MM.1S (cell line): ENCODE results near the gene SLC4A5.

Experiments
- DNase-seq: peaks from one replicate; pipeline ENCODE4 v3.0.0-alpha.2; 2015
- H2AFZ ChIP-seq: fragments of 300-600 bp; sonication (generic); 2 replicates; pipeline ENCODE4 v1.6.0; 2016; ENCODE audit warnings: antibody characterized with exemption, low read length
- H3F3A ChIP-seq: fragments of 300-600 bp; sonication (generic); 2 replicates; pipeline ENCODE4 v1.6.1; 2016; ENCODE audit warnings: mild to moderate bottlenecking, antibody characterized with exemption, low read length, moderate library complexity, mixed read lengths; ENCODE audit not compliant: insufficient read depth
- H3K27ac ChIP-seq: fragments of 300-600 bp; sonication (generic); 2 replicates; pipeline ENCODE4 v1.5.1; 2016; ENCODE audit warnings: mild to moderate bottlenecking, low read length
- H3K27me3 ChIP-seq: fragments of 300-600 bp; sonication (generic); replicated peaks from 2 replicates; pipeline ENCODE4 v1.6.0; 2016; ENCODE audit warnings: low read length; ENCODE audit not compliant: insufficient read depth
- H3K36me3 ChIP-seq: fragments of 300-600 bp; sonication (generic); replicated peaks from 2 replicates; pipeline ENCODE4 v1.6.1; 2016; ENCODE audit warnings: mild to moderate bottlenecking, low read length, mixed read lengths; ENCODE audit not compliant: insufficient read depth
- H3K4me1 ChIP-seq: fragments of 300-600 bp; sonication (generic); 2 replicates; pipeline ENCODE4 v1.6.1; 2016; ENCODE audit warnings: low read length, mixed read lengths
- H3K4me2 ChIP-seq: fragments of 300-600 bp; sonication (generic); 2 replicates; pipeline ENCODE4 v1.6.0; 2016; ENCODE audit warnings: low read depth, low read length
- H3K4me3 ChIP-seq: fragments of 300-600 bp; sonication (generic); 2 replicates; pipeline ENCODE4 v1.5.1; 2016; ENCODE audit warnings: low read length, mixed read lengths
- H3K79me2 ChIP-seq: fragments of 300-600 bp; sonication (generic); 2 replicates; pipeline ENCODE4 v1.6.1; 2016; ENCODE audit warnings: mixed run types, low read length, mixed read lengths
- H3K9ac ChIP-seq: fragments of 300-600 bp; sonication (generic); 2 replicates; pipeline ENCODE4 v1.6.1; 2016; ENCODE audit warnings: low read length, mixed read lengths
- H3K9me2 ChIP-seq: fragments of 300-600 bp; sonication (generic); replicated peaks from 2 replicates; pipeline ENCODE4 v1.6.1; 2016; ENCODE audit warnings: mild to moderate bottlenecking, low read length, mixed read lengths; ENCODE audit not compliant: insufficient read depth
- H3K9me3 ChIP-seq: fragments of 300-600 bp; sonication (generic); replicated peaks from 2 replicates; pipeline ENCODE4 v1.6.1; 2016; ENCODE audit warnings: mild to moderate bottlenecking, low read length, mixed read lengths; ENCODE audit not compliant: insufficient read depth
- H4K20me1 ChIP-seq: fragments of 300-600 bp; sonication (generic); 2 replicates; pipeline ENCODE4 v1.6.1; 2016; ENCODE audit warnings: mild to moderate bottlenecking, low read length, moderate library complexity, mixed read lengths; ENCODE audit not compliant: insufficient read depth
- EZH2 ChIP-seq: fragments of 300-600 bp; sonication (generic); optimal IDR thresholded peaks from 2 replicates; pipeline ENCODE3; 2017; ENCODE audit warnings: low read depth, mild to moderate bottlenecking, antibody characterized with exemption, low read length, mixed read lengths
- EZH2phosphoT487 ChIP-seq: fragments of 300-600 bp; sonication (generic); IDR thresholded peaks from 2 replicates; pipeline ENCODE4 v1.6.1; 2018; ENCODE audit warnings: antibody characterized with exemption, low read length
- TF ChIP-seq, protein P1 (sequence below): fragments of 300-600 bp; sonication (generic); IDR thresholded peaks from 2 replicates; pipeline ENCODE4 v1.5.1; 2016; ENCODE audit warnings: antibody characterized with exemption, low read length, mixed read lengths

The SLC4A5 gene

DNA sequence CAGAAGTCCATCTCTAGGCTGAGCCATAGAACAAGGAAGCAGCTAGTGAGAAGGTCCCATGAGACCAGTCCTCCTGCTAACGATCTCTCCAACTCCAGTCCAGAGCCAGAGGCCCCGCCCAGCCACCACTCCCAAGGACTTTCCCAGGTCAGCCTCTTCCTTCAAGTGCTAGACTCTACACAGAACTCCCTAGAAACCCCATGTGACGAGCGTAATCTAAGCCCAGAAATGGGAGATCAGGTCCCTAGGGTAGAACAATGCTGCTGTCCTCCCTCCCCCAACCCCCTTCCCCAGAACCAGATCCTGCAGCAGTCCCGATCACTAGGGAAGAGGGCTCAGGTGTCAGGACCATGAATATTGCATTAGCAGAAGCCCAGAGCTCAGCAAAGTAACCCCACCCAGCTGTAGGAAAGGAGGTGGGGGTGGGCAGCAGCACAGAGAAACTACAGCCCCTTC, 30.0 kb upstream of the SLC4A5 start:
- Histone ChIP-seq H3K9me2 (no peaks in the 10 kb centered on the region), H3K79me2 (no peaks in the 10 kb centered on the region), H3F3A (no peaks in the 10 kb centered on the region), H2AFZ (no peak overlapping the region), H3K27ac (no peak overlapping the region), H4K20me1 (no peaks in the 10 kb centered on the region), H3K4me2 (no peak overlapping the region), H3K27me3 (no peaks in the 10 kb centered on the region), H3K4me3 (no peak overlapping the region), H3K4me1 (no peaks in the 10 kb centered on the region), H3K36me3 (no peaks in the 10 kb centered on the region; the same call in 1 of the 2 replicates), H3K9ac (no peak overlapping the region), H3K9me3 (no peaks in the 10 kb centered on the region)
- TF ChIP-seq EZH2phosphoT487 (no peak), EZH2 (no peak)
- TF ChIP-seq, protein P1, sequence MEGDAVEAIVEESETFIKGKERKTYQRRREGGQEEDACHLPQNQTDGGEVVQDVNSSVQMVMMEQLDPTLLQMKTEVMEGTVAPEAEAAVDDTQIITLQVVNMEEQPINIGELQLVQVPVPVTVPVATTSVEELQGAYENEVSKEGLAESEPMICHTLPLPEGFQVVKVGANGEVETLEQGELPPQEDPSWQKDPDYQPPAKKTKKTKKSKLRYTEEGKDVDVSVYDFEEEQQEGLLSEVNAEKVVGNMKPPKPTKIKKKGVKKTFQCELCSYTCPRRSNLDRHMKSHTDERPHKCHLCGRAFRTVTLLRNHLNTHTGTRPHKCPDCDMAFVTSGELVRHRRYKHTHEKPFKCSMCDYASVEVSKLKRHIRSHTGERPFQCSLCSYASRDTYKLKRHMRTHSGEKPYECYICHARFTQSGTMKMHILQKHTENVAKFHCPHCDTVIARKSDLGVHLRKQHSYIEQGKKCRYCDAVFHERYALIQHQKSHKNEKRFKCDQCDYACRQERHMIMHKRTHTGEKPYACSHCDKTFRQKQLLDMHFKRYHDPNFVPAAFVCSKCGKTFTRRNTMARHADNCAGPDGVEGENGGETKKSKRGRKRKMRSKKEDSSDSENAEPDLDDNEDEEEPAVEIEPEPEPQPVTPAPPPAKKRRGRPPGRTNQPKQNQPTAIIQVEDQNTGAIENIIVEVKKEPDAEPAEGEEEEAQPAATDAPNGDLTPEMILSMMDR, result no peak
- DNase-seq, result no peak

DNA sequence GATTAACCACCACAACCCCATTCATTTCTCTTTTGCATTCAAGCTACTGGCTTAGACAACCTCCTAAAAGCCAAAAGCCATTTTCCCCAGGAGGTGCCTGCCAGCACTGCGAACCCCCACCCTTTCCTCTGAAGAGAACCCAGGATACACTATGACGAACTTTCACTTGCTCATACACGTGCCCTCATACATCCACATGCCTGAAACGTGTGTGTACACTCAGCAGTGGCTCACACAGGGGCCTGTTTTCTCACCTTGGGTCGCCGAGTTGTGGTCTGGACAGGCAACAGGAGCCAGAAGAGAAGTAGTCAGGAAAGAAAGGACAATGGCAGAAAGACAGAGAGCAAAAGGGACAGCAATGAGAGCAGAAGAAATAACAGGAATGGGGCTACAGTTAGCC, 29.5 kb upstream of the SLC4A5 start:
- no peak overlapping the region for H3K4me3 ChIP-seq
- H3K9ac ChIP-seq, result no peak overlapping the region
- no peak overlapping the region for H3K4me2 ChIP-seq
- no peak for DNase-seq
- TF ChIP-seq, protein P1, result no peak
- TF ChIP-seq EZH2phosphoT487, result no peak
- TF ChIP-seq EZH2, result no peak
- no peak overlapping the region for H3K27ac ChIP-seq
- H3K4me1 ChIP-seq, result no peaks in the 10 kb centered on the region
- H3K36me3 ChIP-seq, result no peaks in the 10 kb centered on the region; the same call in 1 of the 2 replicates
- H2AFZ ChIP-seq, result no peak overlapping the region
- no peaks in the 10 kb centered on the region for H3K9me3 ChIP-seq
- H4K20me1 ChIP-seq, result no peaks in the 10 kb centered on the region
- no peaks in the 10 kb centered on the region for H3K27me3 ChIP-seq
- H3F3A ChIP-seq, result no peaks in the 10 kb centered on the region
- no peaks in the 10 kb centered on the region for H3K9me2 ChIP-seq
- H3K79me2 ChIP-seq, result no peaks in the 10 kb centered on the region

DNA sequence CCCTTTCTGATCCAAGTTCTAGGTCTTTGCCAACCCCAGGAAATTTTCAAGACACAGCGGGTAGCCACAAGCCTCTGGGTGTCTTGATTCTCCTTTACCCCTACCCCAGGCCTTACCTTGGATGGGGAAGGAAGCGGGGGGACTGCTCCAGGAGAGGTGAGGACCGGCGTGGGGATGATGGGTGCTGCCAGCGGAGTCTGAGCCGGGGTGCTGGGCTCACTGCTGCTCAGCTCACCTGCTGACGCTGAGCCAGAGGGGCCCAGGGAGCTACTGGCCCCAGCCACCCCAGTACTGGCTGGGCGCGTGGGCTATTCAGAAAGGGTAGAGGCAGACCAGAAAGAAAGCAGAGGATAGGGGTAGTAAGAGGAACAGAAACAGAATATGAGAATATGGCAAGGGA, 28.2 kb upstream of the SLC4A5 start:
- Histone ChIP-seq H3K4me1 (no peaks in the 10 kb centered on the region), H3K9ac (no peak overlapping the region), H3K36me3 (no peaks in the 10 kb centered on the region), H3K27ac (no peak overlapping the region), H3K4me2 (no peak overlapping the region), H3K4me3 (no peak overlapping the region), H3K27me3 (no peaks in the 10 kb centered on the region), H4K20me1 (no peaks in the 10 kb centered on the region), H2AFZ (no peak overlapping the region), H3K79me2 (no peaks in the 10 kb centered on the region), H3K9me2 (no peaks in the 10 kb centered on the region), H3K9me3 (no peaks in the 10 kb centered on the region), H3F3A (no peaks in the 10 kb centered on the region)
- no peak for DNase-seq
- no peak for TF ChIP-seq EZH2
- TF ChIP-seq EZH2phosphoT487, result no peak
- TF ChIP-seq, protein P1, result no peak
